Neural cell (in vitro differentiated cells): ENCODE measurements around the gene TMEM258. TPM values are rescaled to one million over a fixed set of nuclear protein-coding genes. Genes with fewer than 3 reads are reported as not detected.

Source experiments
- H2AFZ ChIP-seq: fragments of 200-600, 300-800 bp; sonication (generic), shearing (Covaris generic); 2 replicates; pipeline ENCODE4 v1.6.0; 2014; ENCODE audit warnings: low read depth, mild to moderate bottlenecking, antibody characterized with exemption, low read length, moderate library complexity
- H3F3A ChIP-seq: fragments of 200-600 bp; shearing (Covaris generic); 2 replicates; pipeline ENCODE4 v1.6.1; 2016; ENCODE audit warnings: mild to moderate bottlenecking, moderate library complexity, mixed read lengths, antibody characterized with exemption, low read length; ENCODE audit not compliant: insufficient read depth, poor library complexity, severe bottlenecking
- H3K27ac ChIP-seq: fragments of 200-600, 300-800 bp; sonication (generic), shearing (Covaris generic); 2 replicates; pipeline ENCODE4 v1.5.1; 2014; ENCODE audit warnings: mild to moderate bottlenecking, low read length, moderate library complexity
- H3K27me3 ChIP-seq: fragments of 300-800, 200-600 bp; sonication (generic), shearing (Covaris generic); 2 replicates; pipeline ENCODE4 v1.6.0; 2014; ENCODE audit warnings: mild to moderate bottlenecking, low read depth, low read length, moderate library complexity; ENCODE audit not compliant: insufficient read depth
- H3K36me3 ChIP-seq: fragments of 300-800, 200-600 bp; sonication (generic), shearing (Covaris generic); 2 replicates; pipeline ENCODE4 v1.5.1; 2014; ENCODE audit warnings: mild to moderate bottlenecking, antibody characterized with exemption, low read length, moderate library complexity; ENCODE audit not compliant: insufficient read depth
- H3K4me2 ChIP-seq: fragments of 300-800, 200-600 bp; sonication (generic), shearing (Covaris generic); 2 replicates; pipeline ENCODE4 v1.6.0; 2014; ENCODE audit warnings: mild to moderate bottlenecking, low read length
- H3K4me3 ChIP-seq: fragments of 300-800, 200-600 bp; sonication (generic), shearing (Covaris generic); 2 replicates; pipeline ENCODE4 v1.5.1; 2014; ENCODE audit warnings: mild to moderate bottlenecking, low read length, moderate library complexity
- H3K79me2 ChIP-seq: fragments of 200-600 bp; shearing (Covaris generic); replicated peaks from 2 replicates; pipeline ENCODE4 v1.6.0; 2014; ENCODE audit warnings: mild to moderate bottlenecking, low read length, moderate library complexity; ENCODE audit not compliant: insufficient read depth
- H3K9ac ChIP-seq: fragments of 300-800, 200-600 bp; sonication (generic), shearing (Covaris generic); 2 replicates; pipeline ENCODE4 v1.6.1; 2016; ENCODE audit warnings: mild to moderate bottlenecking, low read length, mixed read lengths
- H3K9me2 ChIP-seq: fragments of 200-600 bp; shearing (Covaris generic); 2 replicates; pipeline ENCODE4 v1.6.1; 2016; ENCODE audit warnings: mild to moderate bottlenecking, low read length, mixed read lengths; ENCODE audit not compliant: insufficient read depth
- H3K9me3 ChIP-seq: fragments of 200-600, 300-800 bp; sonication (generic), shearing (Covaris generic); 2 replicates; pipeline ENCODE4 v1.6.1; 2016; ENCODE audit warnings: mild to moderate bottlenecking, mixed run types, low read length, moderate library complexity, mixed read lengths
- H4K20me1 ChIP-seq: fragments of 200-600 bp; shearing (Covaris generic); 2 replicates; pipeline ENCODE4 v1.6.1; 2016; ENCODE audit warnings: mild to moderate bottlenecking, mixed run types; ENCODE audit not compliant: insufficient read depth
- CTCF ChIP-seq: fragments of 450-650 bp; IDR thresholded peaks from 2 replicates; pipeline ENCODE4 v1.5.1; 2014; ENCODE audit warnings: antibody characterized with exemption, mild to moderate bottlenecking, moderate library complexity; ENCODE audit not compliant: poor library complexity, severe bottlenecking
- EP300 ChIP-seq: fragments of 450-650 bp; conservative IDR thresholded peaks from 2 replicates; pipeline ENCODE4 v1.6.1; 2014; ENCODE audit warnings: antibody characterized with exemption, mild to moderate bottlenecking, moderate library complexity; ENCODE audit not compliant: poor library complexity, severe bottlenecking
- EZH2 ChIP-seq: fragments of 200-600, 300-800 bp; shearing (Covaris generic), sonication (generic); IDR thresholded peaks from 2 replicates; pipeline ENCODE4 v1.6.1; 2014; ENCODE audit warnings: antibody characterized with exemption, low read length, borderline replicate concordance, mild to moderate bottlenecking; ENCODE audit not compliant: insufficient read depth, poor library complexity, severe bottlenecking
- MXI1 ChIP-seq: fragments of 450-650 bp; conservative IDR thresholded peaks from 2 replicates; pipeline ENCODE4 v1.6.1; 2014; ENCODE audit warnings: antibody characterized with exemption, mild to moderate bottlenecking; ENCODE audit not compliant: poor library complexity, severe bottlenecking
- POLR2AphosphoS5 ChIP-seq: IDR thresholded peaks from 2 replicates; pipeline ENCODE4 v1.6.1; 2012
- RAD21 ChIP-seq: fragments of 450-650 bp; conservative IDR thresholded peaks from 2 replicates; pipeline ENCODE4 v1.6.1; 2014; ENCODE audit warnings: antibody characterized with exemption, mild to moderate bottlenecking, moderate library complexity
- SMC3 ChIP-seq: fragments of 450-650 bp; conservative IDR thresholded peaks from 2 replicates; pipeline ENCODE4 v1.6.1; 2014; ENCODE audit warnings: antibody characterized with exemption, mild to moderate bottlenecking, moderate library complexity; ENCODE audit not compliant: poor library complexity
- TAF1 ChIP-seq: IDR thresholded peaks from 2 replicates; pipeline ENCODE4 v1.6.1; 2012; ENCODE audit warnings: low read depth
- polyA plus RNA-seq: library from polyadenylated mRNA; depleted of rRNA; stranded (reverse); fragments of >200 nt; gene quantifications from 2 replicates; pipeline ENCODE4 v1.2.3, GENCODE V29; 2014
- TF ChIP-seq, protein P1 (sequence below): IDR thresholded peaks from 2 replicates; pipeline ENCODE4 v1.6.1; 2012; ENCODE audit warnings: borderline replicate concordance

The TMEM258 gene
- polyA plus RNA-seq, 1 donor from 2014 or later: 134 TPM

GRCh38 chr11:61833471-61833870 is 41.1 kb upstream of the TMEM258 start:
- Histone ChIP-seq H3K9me3 (no peaks in the 10 kb centered on the region), H3K9me2 (no peaks in the 10 kb centered on the region), H3K9ac (no peak overlapping the region), H3K27me3 (no peaks in the 10 kb centered on the region), H3K4me2 (no peak overlapping the region), H3K36me3 (no peaks in the 10 kb centered on the region), H3F3A (no peaks in the 10 kb centered on the region), H4K20me1 (peaks cover 8% of the 10 kb centered on the region), H3K27ac (no peak overlapping the region), H3K79me2 (peaks cover 92% of the 10 kb centered on the region), H2AFZ (no peak overlapping the region), H3K4me3 (peak overlapping the region; percentile 7)
- TF ChIP-seq EP300 (no peak), EZH2 (no peak), SMC3 (no peak), RAD21 (no peak), TAF1 (no peak), POLR2AphosphoS5 (no peak), CTCF (no peak), MXI1 (no peak)
- TF ChIP-seq, protein P1, sequence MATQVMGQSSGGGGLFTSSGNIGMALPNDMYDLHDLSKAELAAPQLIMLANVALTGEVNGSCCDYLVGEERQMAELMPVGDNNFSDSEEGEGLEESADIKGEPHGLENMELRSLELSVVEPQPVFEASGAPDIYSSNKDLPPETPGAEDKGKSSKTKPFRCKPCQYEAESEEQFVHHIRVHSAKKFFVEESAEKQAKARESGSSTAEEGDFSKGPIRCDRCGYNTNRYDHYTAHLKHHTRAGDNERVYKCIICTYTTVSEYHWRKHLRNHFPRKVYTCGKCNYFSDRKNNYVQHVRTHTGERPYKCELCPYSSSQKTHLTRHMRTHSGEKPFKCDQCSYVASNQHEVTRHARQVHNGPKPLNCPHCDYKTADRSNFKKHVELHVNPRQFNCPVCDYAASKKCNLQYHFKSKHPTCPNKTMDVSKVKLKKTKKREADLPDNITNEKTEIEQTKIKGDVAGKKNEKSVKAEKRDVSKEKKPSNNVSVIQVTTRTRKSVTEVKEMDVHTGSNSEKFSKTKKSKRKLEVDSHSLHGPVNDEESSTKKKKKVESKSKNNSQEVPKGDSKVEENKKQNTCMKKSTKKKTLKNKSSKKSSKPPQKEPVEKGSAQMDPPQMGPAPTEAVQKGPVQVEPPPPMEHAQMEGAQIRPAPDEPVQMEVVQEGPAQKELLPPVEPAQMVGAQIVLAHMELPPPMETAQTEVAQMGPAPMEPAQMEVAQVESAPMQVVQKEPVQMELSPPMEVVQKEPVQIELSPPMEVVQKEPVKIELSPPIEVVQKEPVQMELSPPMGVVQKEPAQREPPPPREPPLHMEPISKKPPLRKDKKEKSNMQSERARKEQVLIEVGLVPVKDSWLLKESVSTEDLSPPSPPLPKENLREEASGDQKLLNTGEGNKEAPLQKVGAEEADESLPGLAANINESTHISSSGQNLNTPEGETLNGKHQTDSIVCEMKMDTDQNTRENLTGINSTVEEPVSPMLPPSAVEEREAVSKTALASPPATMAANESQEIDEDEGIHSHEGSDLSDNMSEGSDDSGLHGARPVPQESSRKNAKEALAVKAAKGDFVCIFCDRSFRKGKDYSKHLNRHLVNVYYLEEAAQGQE: no peak

DNA sequence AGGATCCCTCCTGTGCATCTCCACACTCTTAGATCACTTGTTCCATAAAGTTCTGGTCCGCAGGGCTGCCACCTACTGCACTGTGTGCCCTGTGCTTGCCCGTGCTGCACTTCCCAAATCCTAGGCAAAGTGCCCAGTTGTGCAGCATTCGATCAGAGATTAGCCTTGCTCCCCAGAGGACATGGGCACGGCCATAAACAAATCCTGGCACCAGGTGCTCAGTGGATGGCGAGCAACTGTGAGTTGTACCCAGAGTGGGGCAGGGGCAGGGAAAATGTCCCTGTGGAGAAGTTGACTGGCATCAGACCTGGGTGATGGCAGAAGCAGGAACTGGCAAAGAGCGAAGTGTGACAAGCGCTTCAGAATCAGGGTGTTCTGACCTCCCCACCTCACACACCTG is 40.4 kb upstream of the TMEM258 start:
- no peak overlapping the region for H3K4me2 ChIP-seq
- H3K9me2 ChIP-seq: no peaks in the 10 kb centered on the region
- peaks cover 95% of the 10 kb centered on the region for H3K79me2 ChIP-seq
- H3K27me3 ChIP-seq: no peaks in the 10 kb centered on the region
- H4K20me1 ChIP-seq: peaks cover 8% of the 10 kb centered on the region
- no peaks in the 10 kb centered on the region for H3K36me3 ChIP-seq
- no peak overlapping the region for H3K9ac ChIP-seq
- TF ChIP-seq POLR2AphosphoS5 (no peak), SMC3 (no peak), CTCF (no peak)
- H2AFZ ChIP-seq: no peak overlapping the region
- H3K27ac ChIP-seq: no peak overlapping the region
- no peak overlapping the region for H3K4me3 ChIP-seq
- H3K9me3 ChIP-seq: no peaks in the 10 kb centered on the region
- no peaks in the 10 kb centered on the region for H3F3A ChIP-seq
